GM12865 (cell line): ENCODE data around the gene FRMD4A.

Experiments used
- DNase-seq: peaks from one replicate; pipeline ENCODE4 v3.0.0; 2010; ENCODE audit warnings: low read depth
- H3K4me3 ChIP-seq: 2 replicates; pipeline ENCODE4 v1.5.1; 2011; ENCODE audit warnings: mild to moderate bottlenecking, low read depth, low read length, control low read depth
- TF ChIP-seq, protein P1 (sequence below): IDR thresholded peaks from 2 replicates; pipeline ENCODE4 v1.5.1; 2011; ENCODE audit warnings: low read length, control low read depth, low read depth, inconsistent platforms; ENCODE audit not compliant: insufficient read depth; ENCODE audit errors: missing control alignments

FRMD4A gene

DNA sequence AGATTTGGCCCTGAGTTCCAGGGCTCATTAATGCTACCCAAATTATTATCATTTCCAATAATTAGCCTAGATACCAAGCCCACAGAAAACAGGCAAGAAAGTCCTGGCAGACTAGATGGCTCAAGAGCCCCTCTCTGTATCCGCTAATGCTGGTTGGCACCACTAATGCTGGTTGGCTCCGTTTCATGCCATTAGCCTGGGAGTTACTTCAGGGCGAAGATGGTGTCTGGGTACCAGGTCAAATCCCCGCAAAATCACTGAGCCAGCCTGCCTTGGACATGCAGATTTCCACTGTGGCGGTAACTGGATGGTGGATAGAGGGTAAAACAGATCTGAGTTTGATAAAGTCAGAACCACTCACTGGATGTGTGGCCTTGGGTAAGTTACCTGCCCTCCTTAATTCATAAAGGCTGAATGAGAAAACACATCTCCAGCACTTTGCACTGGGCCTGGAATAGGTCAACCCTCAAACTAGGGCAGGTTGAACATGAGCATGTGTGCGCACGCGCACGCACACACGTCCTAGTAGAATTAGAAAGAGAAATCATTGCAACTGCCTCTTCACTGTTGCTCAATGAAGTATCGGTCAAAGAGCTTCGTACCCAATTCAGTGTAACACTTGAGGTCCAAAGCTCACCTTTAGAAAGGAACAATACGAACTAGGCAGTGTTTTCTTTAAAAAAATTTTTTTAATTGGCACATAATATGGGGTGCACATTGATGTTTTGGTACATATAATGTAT, 652.5 kb downstream of the FRMD4A start:
- no peak for DNase-seq
- no peak overlapping the region for H3K4me3 ChIP-seq

DNA sequence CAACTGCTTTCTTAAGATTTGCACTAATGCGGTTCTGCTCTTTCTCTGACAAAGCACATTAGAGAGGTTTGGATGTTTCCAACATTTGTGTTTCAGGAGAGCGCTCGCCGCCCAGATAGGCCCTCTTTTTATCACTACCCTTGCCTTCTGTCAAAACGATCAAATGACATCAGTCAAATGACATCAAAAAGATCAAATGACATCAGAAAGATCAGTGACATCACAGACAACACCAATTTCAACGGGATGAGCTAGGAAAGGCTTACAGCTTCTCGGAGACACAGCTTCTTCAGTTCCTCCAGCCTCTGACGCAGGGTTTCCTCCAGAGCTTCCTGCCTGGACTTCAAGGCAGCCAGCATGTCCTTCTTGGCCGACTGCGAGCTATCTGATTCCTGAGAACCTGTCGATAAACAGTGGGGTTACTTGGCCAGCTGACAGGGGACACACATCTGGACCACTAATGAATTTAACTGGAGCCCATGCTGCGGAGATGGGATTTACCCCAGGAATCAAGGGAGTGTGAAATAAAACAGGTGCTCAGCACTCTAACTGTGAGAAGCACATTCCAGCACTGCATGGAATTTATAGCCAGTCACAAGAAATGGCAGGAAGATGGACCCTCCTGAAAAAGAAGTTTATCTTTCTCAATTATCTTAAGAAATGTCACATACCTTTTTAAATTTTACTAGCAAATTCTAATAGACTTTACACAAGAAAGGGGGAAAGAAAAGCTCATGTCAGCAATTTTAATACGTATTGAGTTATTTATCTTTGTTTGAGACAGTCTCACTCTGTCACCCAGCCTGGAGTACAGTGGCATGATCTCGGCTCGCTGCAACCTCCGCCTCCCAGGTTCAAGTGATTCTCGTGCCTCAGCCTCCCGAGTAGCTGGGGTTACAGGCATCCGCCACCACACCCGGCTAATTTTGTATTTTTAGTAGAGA, 655.8 kb downstream of the FRMD4A start:
- TF ChIP-seq, protein P1, sequence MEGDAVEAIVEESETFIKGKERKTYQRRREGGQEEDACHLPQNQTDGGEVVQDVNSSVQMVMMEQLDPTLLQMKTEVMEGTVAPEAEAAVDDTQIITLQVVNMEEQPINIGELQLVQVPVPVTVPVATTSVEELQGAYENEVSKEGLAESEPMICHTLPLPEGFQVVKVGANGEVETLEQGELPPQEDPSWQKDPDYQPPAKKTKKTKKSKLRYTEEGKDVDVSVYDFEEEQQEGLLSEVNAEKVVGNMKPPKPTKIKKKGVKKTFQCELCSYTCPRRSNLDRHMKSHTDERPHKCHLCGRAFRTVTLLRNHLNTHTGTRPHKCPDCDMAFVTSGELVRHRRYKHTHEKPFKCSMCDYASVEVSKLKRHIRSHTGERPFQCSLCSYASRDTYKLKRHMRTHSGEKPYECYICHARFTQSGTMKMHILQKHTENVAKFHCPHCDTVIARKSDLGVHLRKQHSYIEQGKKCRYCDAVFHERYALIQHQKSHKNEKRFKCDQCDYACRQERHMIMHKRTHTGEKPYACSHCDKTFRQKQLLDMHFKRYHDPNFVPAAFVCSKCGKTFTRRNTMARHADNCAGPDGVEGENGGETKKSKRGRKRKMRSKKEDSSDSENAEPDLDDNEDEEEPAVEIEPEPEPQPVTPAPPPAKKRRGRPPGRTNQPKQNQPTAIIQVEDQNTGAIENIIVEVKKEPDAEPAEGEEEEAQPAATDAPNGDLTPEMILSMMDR = no peak
- H3K4me3 ChIP-seq = no peak overlapping the region
- no peak for DNase-seq

More for the DNA sequence above, 652.5 kb downstream of the FRMD4A start:
- TF ChIP-seq, protein P1 = no peak

DNA sequence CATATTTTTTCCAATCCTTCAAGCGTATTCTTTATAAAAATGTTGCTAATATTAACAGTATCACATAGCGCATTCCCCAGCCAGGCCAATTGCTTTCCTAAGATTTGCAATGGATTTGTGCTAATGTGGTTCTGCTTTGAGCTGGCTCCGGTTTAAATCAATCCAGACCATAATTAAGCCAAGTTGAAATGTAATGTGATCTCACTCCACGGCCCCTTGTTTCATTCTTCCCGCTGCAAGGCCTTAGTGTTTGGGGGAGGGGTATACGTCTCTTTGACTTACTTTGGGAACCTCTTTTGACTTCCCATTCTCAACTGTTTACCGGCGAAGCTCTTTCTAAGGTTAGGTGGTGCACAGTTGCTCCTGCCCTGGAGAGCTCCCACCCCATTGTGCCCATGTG, 657.6 kb downstream of the FRMD4A start:
- TF ChIP-seq, protein P1 = no peak
- no peak overlapping the region for H3K4me3 ChIP-seq
- no peak for DNase-seq

DNA sequence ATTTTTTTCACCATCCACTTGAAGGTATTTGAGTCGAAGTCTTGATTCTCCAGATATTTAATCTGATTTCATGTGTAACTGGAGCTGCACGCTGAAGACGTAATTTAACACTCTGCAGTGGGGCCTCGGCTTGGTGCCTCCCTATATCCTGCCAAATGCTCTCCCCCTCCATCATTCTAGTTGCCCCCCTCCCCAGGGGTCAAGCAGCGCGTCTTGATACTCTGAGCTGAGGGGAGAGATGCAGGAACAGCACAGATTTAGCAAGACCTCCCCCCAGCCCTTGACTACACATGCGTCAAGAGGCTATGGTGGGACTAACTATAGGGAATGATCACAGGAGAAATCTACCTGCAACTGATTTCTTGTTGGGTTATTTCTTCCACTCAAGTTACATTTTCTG, 658.2 kb downstream of the FRMD4A start:
- no peak for DNase-seq
- TF ChIP-seq, protein P1 = no peak
- no peak overlapping the region for H3K4me3 ChIP-seq

DNA sequence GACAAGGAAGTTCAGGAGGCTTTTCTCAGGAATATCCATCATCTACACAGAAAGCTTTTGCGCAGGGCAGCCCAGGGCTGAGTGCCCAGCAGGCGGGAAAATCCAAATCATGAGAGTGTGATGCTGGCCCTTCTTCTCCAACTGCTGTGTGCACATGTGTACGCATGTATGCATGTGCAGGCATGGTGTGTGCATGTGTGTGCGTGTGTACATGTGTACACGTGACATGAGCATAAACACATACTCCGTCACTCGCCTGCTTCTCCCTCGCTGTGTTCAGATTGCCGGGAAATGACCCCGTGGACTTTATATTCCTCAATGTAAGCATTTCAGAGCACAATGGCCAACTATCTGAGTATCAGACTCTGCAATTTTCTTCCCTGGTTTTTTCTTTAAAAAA, 658.8 kb downstream of the FRMD4A start:
- TF ChIP-seq, protein P1 = no peak
- DNase-seq = no peak
- no peak overlapping the region for H3K4me3 ChIP-seq

DNA sequence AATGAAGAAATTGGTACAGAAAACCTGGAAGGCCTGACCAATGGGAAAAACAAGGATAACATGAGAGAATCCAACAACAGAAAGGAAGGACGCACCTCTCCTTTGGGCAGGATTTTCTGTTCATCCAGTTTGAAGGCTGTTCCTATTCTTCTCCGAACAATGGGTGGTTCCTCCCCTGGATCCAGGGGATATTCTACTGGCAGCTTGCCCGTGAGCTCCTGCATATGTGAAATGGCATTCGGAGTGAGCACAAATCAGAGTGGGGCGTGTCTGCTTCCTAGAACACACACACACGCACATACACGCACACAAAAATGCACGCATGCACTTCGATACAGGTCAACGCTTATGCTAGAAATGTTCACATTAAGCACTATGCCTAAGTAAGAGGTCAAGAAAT, 660.4 kb downstream of the FRMD4A start:
- no peak for DNase-seq
- H3K4me3 ChIP-seq = no peak overlapping the region
- TF ChIP-seq, protein P1 = no peak
